Measurements from ENCODE around the gene IKZF4. TPM values are rescaled to one million over a fixed set of nuclear protein-coding genes. Genes with fewer than 3 reads are reported as not detected.

IKZF4 gene
- polyA plus RNA-seq, 1 experiment: 2.9 TPM

GRCh38 chr12:56087220-56087619 is 66.4 kb downstream of the IKZF4 start:
- no peak for DNase-seq (ENCODE audit: low read depth)
- no peak for TF ChIP-seq CTCF (IDR thresholded peaks at IDR 0.05; ENCODE audit: insufficient read depth, low read depth, low read length)
- POLR2A ChIA-PET: interaction anchor here (0.5 kb wide), 1 partner anchor 32 kb away, joined by 3 read pairs; no protein-coding TSS in a partner anchor

More at GRCh38 chr12:56087220-56087619, 66.4 kb downstream of the IKZF4 start:
- no peak overlapping the region for H3K4me3 ChIP-seq (ENCODE audit: low read depth, low read length)
- H3K27me3 ChIP-seq (ENCODE audit: control insufficient read depth, insufficient read depth, low read length): peaks cover 1% of the 10 kb centered on the region; the same call in 1 of the 2 replicates
- CTCF ChIA-PET: no interaction called here
- H3K36me3 ChIP-seq (ENCODE audit: control insufficient read depth, insufficient read depth, low read length): no peaks in the 10 kb centered on the region

Other genes starting within 250 kb of the IKZF4 start
- 52.1 and 102 TPM in 2 replicates for gene SARNP, start 203.3 kb upstream of the IKZF4 start, polyA plus RNA-seq (2011; rRNA removed)
- gene ORMDL2, start 203.0 kb upstream of the IKZF4 start, polyA plus RNA-seq (2011; rRNA removed): 47.4 and 63.9 TPM in 2 replicates
- gene DNAJC14, start 191.5 kb upstream of the IKZF4 start, polyA plus RNA-seq (2011; rRNA removed): 6.4 and 8.4 TPM in 2 replicates
- 34.2 and 40.7 TPM in 2 replicates for gene MMP19, start 178.1 kb upstream of the IKZF4 start, polyA plus RNA-seq (2011; rRNA removed)
- 37.1 and 37.8 TPM in 2 replicates for gene PYM1, start 93.1 kb upstream of the IKZF4 start, polyA plus RNA-seq (2011; rRNA removed)
- gene DGKA, start 89.9 kb upstream of the IKZF4 start, polyA plus RNA-seq (2011; rRNA removed): 53.0 and 56.2 TPM in 2 replicates
- 1.2 and 1.8 TPM in 2 replicates for gene PMEL, start 55.0 kb upstream of the IKZF4 start, polyA plus RNA-seq (2011; rRNA removed)
- gene CDK2, start 54.2 kb upstream of the IKZF4 start, polyA plus RNA-seq (2011; rRNA removed): 56.6 and 75.2 TPM in 2 replicates
- 117 and 130 TPM in 2 replicates for gene RAB5B, start 47.0 kb upstream of the IKZF4 start, polyA plus RNA-seq (2011; rRNA removed)
- gene SUOX, start 23.8 kb upstream of the IKZF4 start, polyA plus RNA-seq (2011; rRNA removed): 14.4 and 22.3 TPM in 2 replicates
- gene RPS26, start 20.9 kb downstream of the IKZF4 start, polyA plus RNA-seq (2011; rRNA removed): 635 and 868 TPM in 2 replicates
- gene ERBB3, start 59.1 kb downstream of the IKZF4 start, polyA plus RNA-seq (2011; rRNA removed): 4.7 and 6.0 TPM in 2 replicates
- gene PA2G4, start 83.5 kb downstream of the IKZF4 start, polyA plus RNA-seq (2011; rRNA removed): 134 and 215 TPM in 2 replicates
- gene RPL41, start 95.6 kb downstream of the IKZF4 start, polyA plus RNA-seq (2011; rRNA removed): 5,645 and 7,867 TPM in 2 replicates
- gene ZC3H10, start 97.2 kb downstream of the IKZF4 start, polyA plus RNA-seq (2011; rRNA removed): 1.4 and 1.6 TPM in 2 replicates
- gene ESYT1, start 107.2 kb downstream of the IKZF4 start, polyA plus RNA-seq (2011; rRNA removed): 180 and 264 TPM in 2 replicates
- gene MYL6B, start 131.5 kb downstream of the IKZF4 start, polyA plus RNA-seq (2011; rRNA removed): 74.1 and 75.4 TPM in 2 replicates
- 5,667 and 6,879 TPM in 2 replicates for gene MYL6, start 137.3 kb downstream of the IKZF4 start, polyA plus RNA-seq (2011; rRNA removed)
- 60.7 and 72.6 TPM in 2 replicates for gene SMARCC2, start 168.4 kb downstream of the IKZF4 start, polyA plus RNA-seq (2011; rRNA removed)
- gene RNF41, start 200.9 kb downstream of the IKZF4 start, polyA plus RNA-seq (2011; rRNA removed): 212 and 338 TPM in 2 replicates
- 47.5 and 52.0 TPM in 2 replicates for gene NABP2, start 203.3 kb downstream of the IKZF4 start, polyA plus RNA-seq (2011; rRNA removed)
- gene SLC39A5, start 209.0 kb downstream of the IKZF4 start, polyA plus RNA-seq (2011; rRNA removed): not detected in 2 replicates
- 21.0 and 26.8 TPM in 2 replicates for gene ANKRD52, start 237.3 kb downstream of the IKZF4 start, polyA plus RNA-seq (2011; rRNA removed)
- gene COQ10A, start 245.9 kb downstream of the IKZF4 start, polyA plus RNA-seq (2011; rRNA removed): 13.7 and 14.1 TPM in 2 replicates